ENCODE results near the gene EVA1A.

EVA1A gene

GRCh38 chr2:75541430-75541829 is 19.3 kb downstream of the EVA1A start:
- no peak for DNase-seq (ENCODE audit: low spot score)

- DNase-seq (ENCODE audit: low spot score) = no peak
Measured at GRCh38 chr2:75540994-75541393, 19.7 kb downstream of the EVA1A start.

- DNase-seq (ENCODE audit: low spot score) = no peak
Measured at GRCh38 chr2:75539955-75540716, 20.6 kb downstream of the EVA1A start.

GRCh38 chr2:75538521-75539490 is 21.9 kb downstream of the EVA1A start:
- no peak for DNase-seq (ENCODE audit: low spot score)

- DNase-seq (ENCODE audit: low spot score) = no peak
Measured at GRCh38 chr2:75537658-75538057, 23.1 kb downstream of the EVA1A start.

- DNase-seq (ENCODE audit: low spot score) = no peak
Measured at GRCh38 chr2:75533135-75533534, 27.6 kb downstream of the EVA1A start.

- no peak for DNase-seq (ENCODE audit: low spot score)
Measured at GRCh38 chr2:75532488-75532887, 28.3 kb downstream of the EVA1A start.

GRCh38 chr2:75528221-75528977 is 32.3 kb downstream of the EVA1A start:
- no peak for DNase-seq (ENCODE audit: low spot score)

GRCh38 chr2:75527676-75528075 is 33.1 kb downstream of the EVA1A start:
- DNase-seq (ENCODE audit: low spot score) = no peak

GRCh38 chr2:75526842-75527241 is 33.9 kb downstream of the EVA1A start:
- DNase-seq (ENCODE audit: low spot score) = no peak

- no peak for DNase-seq (ENCODE audit: low spot score)
Measured at GRCh38 chr2:75525434-75526310, 35.1 kb downstream of the EVA1A start.

GRCh38 chr2:75524276-75524911 is 36.3 kb downstream of the EVA1A start:
- no peak for DNase-seq (ENCODE audit: low spot score)

GRCh38 chr2:75523313-75524275 is 37.1 kb downstream of the EVA1A start:
- no peak for DNase-seq (ENCODE audit: low spot score)

GRCh38 chr2:75522543-75523312 is 38.0 kb downstream of the EVA1A start:
- DNase-seq (ENCODE audit: low spot score) = no peak

GRCh38 chr2:75521225-75521872 is 39.4 kb downstream of the EVA1A start:
- no peak for DNase-seq (ENCODE audit: low spot score)

- DNase-seq (ENCODE audit: low spot score) = no peak
Measured at GRCh38 chr2:75519843-75520242, 40.9 kb downstream of the EVA1A start.

- no peak for DNase-seq (ENCODE audit: low spot score)
Measured at GRCh38 chr2:75518638-75519465, 41.9 kb downstream of the EVA1A start.
